Stimulated activated CD8-positive, alpha-beta memory T cell treated with anti-CD3 and anti-CD28 coated beads, Interleukin-4, amount 100 ng/mL, for 48 hours (primary cell): ENCODE data around the gene CPLX3.

Source experiments
- DNase-seq: peaks from one replicate; pipeline ENCODE4 v3.0.0-alpha.2; 2020

CPLX3 gene

GRCh38 chr15:74804935-74805334 is 21.5 kb upstream of the CPLX3 start:
- no peak for DNase-seq

GRCh38 chr15:74807282-74807681 is 19.1 kb upstream of the CPLX3 start:
- DNase-seq = no peak

DNA sequence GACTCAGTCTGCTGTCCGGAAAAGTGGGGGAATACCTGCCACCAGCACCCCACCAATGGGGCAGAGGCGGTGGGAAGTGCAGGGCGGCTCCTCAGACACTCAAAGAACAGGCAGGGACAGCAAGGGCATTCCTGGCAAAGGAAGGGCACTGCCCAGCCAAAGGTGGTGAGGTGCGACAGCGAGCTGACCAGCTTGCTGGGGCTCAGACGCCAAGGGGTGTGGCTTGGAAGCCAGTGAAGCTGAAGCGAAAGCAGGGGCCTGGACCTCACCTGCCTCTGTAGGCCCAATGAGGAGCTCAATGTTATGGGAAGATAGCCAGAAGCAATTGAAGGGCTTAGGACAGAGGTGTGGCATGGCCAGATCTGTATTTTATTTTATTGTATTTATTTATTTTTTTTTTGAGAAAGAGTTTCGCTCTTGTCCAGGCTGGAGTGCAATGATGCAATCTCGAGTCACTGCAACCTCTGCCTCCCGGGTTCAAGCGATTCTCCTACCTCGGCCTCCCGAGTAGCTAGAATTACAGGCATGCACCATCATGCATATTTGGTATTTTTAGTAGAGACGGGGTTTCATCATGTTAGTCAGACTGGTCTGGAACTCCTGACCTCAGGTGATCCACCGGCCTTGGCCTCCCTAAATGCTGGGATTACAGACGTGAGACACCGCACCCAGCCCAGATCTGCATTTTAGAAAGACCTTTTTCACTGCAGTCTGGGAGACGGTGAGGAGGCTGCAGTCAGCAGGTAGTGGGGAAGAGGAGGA is 18.2 kb upstream of the CPLX3 start:
- no peak for DNase-seq

- no peak for DNase-seq
These were observed 17.6 kb upstream of the CPLX3 start for GRCh38 chr15:74808840-74809229.

DNA sequence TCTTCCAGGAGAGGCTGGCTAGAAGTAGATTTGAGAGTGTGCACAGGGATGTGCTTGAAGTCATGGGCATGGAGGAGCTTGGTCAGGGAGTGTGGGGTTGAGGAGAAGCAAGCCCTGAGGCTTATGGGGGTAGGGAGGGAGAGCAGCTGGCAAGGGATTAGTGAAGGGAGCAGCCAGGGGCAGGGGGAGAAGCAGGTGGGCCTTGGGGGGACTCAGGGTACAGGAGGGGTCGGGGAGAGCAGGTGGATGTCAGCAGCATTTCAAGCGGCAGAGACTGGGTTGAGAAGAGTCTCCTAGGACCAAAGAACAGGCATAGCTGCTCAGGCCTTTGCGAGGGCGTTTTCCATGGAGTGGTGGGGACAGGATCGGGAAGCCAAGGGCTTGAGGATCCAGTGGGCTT is 17.2 kb upstream of the CPLX3 start:
- no peak for DNase-seq

- DNase-seq = no peak
These were observed 16.5 kb upstream of the CPLX3 start for GRCh38 chr15:74809956-74810355.

GRCh38 chr15:74812533-74812932 is 13.9 kb upstream of the CPLX3 start, which contains the start of gene LMAN1L:
LMAN1L (plus strand) TSS chr15:74812835; CDS start chr15:74812855, 20 bp downstream.
- no peak for DNase-seq

GRCh38 chr15:74815121-74815934 is 11.1 kb upstream of the CPLX3 start:
- no peak for DNase-seq

DNA sequence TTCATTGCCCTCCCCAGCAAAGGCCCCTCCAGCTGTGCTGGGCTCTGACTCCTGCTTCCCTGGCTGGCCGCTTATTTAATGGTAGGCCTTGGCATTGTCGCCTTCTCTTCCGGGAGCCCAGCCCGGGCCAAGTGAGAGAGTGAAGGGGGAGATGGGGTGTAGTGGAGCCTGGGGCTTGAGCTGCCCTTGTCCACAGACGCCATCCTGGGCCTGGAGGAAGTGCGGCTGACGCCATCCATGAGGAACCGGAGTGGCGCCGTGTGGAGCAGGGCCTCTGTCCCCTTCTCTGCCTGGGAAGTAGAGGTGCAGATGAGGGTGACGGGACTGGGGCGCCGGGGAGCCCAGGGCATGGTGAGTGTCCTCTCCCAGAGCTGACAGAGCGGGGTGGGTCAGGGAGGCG is 10.5 kb upstream of the CPLX3 start:
- no peak for DNase-seq

DNA sequence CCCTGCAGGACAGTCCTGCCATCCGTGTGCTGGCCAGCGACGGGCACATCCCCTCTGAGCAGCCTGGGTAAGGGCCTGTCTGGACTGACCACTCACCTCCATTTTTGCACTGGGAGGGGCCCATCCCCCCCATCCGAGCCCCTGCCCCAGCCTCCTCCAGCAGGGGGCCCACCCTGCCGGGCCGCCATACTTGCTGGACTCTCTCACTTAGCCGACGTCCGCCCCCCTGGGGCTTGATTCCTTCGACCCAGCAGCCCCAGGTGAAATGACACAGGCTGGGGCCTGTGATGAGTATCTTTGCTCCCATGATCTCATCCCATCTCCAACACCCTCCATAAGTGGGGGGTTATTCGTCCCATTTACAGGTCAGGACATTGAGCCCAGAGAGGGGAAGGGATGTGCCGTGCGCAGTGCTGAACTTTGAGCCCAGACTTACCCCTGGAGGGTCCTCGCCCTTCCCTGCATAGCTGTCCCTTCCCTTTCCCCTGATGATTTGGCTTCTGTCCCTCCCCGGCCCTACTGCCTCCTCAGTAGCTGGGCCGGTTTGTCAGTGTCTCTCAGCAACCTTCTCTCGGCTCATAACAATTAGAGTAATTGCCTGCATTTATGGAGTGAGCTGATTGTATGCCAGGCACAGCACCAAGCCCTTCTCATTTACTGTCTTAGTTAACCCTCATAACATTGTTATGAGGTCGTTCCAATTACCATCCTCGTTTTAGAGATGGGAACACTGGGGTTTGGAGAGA is 9.6 kb upstream of the CPLX3 start:
- no peak for DNase-seq

DNA sequence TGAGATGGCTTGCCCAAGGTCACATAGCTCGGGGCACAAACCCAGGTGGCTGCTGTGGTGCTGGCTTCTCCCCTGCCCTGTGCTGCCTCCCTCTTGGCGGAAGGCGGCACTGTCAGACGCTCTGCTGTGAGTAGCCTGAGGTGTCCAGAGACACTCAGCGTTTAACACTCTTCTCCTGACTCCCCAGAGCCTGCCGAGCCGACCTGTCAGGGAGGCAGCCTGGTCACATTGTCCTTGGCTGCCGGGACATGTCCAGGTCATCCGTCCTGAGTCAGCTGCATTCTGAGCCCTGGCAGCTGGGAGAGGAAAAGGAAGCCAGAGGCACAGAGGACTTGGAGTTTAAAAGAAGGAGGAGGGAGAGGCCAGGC is 9.1 kb upstream of the CPLX3 start:
- DNase-seq = no peak

- no peak for DNase-seq
These were observed 6.4 kb upstream of the CPLX3 start for GRCh38 chr15:74820056-74820455.

GRCh38 chr15:74821091-74821789 is 5.2 kb upstream of the CPLX3 start:
- DNase-seq = no peak

- DNase-seq = no peak
These were observed 4.7 kb upstream of the CPLX3 start for GRCh38 chr15:74821790-74822158.

DNA sequence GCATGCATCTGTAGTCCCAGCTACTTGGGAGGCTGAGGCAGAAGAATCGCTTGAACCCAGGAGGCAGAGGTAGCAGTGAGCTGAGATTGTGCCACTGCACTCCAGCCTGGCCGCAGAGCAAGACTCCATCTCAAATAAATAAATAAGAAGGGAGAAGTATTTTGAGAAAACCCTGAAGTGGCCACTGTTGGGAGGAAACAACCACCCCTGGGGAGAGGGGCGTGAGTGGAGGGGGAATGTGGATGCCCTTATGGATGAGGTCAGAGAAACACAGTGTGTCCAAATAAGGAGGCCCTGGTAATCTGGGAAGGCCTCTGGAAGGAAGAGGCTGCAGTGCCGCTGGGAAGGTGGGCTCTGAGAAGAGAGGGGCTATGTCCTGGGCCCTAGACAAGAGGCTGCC is 4.2 kb upstream of the CPLX3 start:
- DNase-seq = no peak

DNA sequence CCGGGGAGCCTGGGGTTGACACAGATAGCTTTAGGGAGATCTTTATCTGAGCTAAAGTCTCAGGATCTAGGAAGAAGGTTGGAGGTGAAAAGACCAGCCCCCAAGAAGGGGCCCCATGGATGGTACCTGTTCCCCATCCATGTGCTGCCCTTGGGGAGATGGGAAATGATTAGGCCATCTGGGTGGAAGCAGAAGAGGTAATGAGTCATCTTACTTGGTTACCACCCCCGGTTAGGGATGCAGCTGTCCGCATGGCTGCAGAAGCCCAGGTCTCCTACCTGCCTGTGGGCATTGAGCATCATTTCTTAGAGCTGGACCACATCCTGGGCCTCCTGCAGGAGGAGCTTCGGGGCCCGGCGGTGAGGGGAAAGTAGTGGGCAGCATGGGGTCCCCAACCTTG is 3.1 kb upstream of the CPLX3 start:
- DNase-seq = no peak

DNA sequence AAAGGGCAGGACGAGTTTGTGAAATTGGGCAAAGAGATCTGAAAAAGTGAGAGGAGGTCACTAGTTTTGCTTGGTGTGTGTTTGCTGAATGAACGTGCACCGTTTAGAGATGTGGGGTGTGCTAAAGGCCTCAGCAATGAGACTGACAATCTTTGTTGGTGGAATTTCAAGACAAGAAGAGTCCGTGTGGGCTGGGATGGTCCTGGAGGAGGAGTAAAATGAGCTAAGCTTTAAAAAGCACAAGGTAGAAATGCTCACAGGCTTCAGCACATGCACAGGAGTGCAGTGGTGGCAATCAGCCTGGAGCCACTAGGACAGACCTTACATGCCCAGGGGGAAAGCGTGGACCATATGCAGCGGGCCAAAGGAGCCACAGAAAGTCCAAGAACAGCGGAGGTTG is 1.5 kb upstream of the CPLX3 start:
- DNase-seq = no peak

GRCh38 chr15:74825866-74826265 is 561 bp upstream of the CPLX3 start:
- DNase-seq = no peak

GRCh38 chr15:74826921-74827320 is 494 bp downstream of the CPLX3 start:
- DNase-seq = no peak

- DNase-seq = no peak
These were observed 1.2 kb downstream of the CPLX3 start for GRCh38 chr15:74827614-74828013.

GRCh38 chr15:74828835-74829234 is 2.4 kb downstream of the CPLX3 start:
- no peak for DNase-seq

- no peak for DNase-seq
These were observed 3.1 kb downstream of the CPLX3 start for GRCh38 chr15:74829486-74829885.

DNA sequence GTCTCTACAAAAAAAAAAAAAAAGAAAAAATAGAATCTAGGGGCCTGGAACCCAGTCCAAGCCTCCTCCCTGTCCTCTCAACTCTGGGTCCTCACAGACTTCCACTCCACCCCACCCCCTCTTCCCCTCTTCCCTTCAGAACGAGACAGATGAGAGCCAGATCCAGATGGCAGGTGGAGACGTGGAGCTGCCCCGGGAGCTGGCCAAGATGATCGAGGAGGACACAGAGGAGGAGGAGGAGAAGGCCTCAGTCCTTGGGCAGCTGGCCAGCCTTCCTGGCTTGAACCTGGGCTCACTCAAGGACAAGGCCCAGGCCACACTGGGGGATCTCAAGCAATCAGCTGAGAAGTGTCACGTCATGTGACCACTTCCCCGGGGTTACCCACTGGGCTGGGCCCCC is 3.6 kb downstream of the CPLX3 start:
- DNase-seq = no peak
